Kidney epithelial cell (primary cell): Measurements from ENCODE around the gene ADGB. TPM values are rescaled to one million over a fixed set of nuclear protein-coding genes. Genes with fewer than 3 reads are reported as not detected.

Experiments
- DNase-seq: peaks from one replicate; pipeline ENCODE4 v3.0.0-alpha.2; 2010; ENCODE audit warnings: low read depth
- H3K27me3 ChIP-seq: 2 replicates; pipeline ENCODE4 v1.6.0; 2011; ENCODE audit warnings: low read length; ENCODE audit not compliant: control insufficient read depth, insufficient read depth
- H3K36me3 ChIP-seq: 2 replicates; pipeline ENCODE4 v1.5.1; 2011; ENCODE audit warnings: low read length; ENCODE audit not compliant: control insufficient read depth, insufficient read depth
- H3K4me3 ChIP-seq: 2 replicates; pipeline ENCODE4 v1.5.1; 2011; ENCODE audit warnings: low read depth, mild to moderate bottlenecking, control low read depth, low read length
- total RNA-seq: library from RNA; depleted of rRNA; stranded (reverse); fragments of >200 nt; gene quantifications from 2 replicates; pipeline ENCODE4 v1.2.3, GENCODE V29; 2015
- TF ChIP-seq, protein P1 (sequence below): IDR thresholded peaks from 2 replicates; pipeline ENCODE4 v1.5.1; 2011; ENCODE audit warnings: mild to moderate bottlenecking, moderate library complexity, low read length, control low read depth, inconsistent platforms; ENCODE audit not compliant: insufficient read depth, poor library complexity, severe bottlenecking

Gene ADGB
- total RNA-seq, 1 donor from 2014 or later: not detected

DNA sequence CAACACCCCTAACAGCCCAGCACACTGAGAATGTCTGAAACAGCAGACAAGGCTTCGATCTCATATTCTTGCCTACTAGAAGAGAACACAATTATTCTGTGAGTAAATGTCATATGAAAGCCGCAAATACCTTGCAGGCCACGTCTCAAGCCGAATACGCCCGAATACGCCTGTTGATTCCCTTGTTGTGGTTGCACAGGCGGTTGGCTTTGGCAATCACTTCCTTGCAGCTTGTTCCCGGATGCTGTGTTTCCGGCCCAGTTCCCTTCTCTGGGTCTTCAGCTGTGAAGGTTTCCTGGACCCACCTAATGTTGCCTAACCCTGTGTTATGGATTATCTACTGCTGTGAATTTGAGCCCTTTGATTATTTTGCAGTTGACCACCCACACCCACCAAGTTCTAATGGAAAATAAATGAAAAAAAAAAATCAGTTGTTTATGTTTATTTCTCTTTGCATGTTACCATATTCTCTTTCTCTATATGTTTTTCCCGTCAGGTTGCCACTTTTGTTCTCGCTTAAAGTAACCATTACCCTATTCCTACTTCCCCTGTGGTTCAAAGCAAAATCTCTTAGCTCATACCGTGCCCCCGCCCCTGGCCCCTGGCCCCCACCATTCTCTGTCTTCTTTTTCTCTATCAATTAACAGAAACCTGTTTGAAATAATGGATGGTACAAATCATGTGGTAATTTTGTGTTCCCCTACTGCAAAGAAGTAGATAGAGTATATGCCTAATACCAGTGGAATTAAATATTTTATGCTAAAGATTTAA, 172.4 kb downstream of the ADGB start:
- TF ChIP-seq, protein P1, sequence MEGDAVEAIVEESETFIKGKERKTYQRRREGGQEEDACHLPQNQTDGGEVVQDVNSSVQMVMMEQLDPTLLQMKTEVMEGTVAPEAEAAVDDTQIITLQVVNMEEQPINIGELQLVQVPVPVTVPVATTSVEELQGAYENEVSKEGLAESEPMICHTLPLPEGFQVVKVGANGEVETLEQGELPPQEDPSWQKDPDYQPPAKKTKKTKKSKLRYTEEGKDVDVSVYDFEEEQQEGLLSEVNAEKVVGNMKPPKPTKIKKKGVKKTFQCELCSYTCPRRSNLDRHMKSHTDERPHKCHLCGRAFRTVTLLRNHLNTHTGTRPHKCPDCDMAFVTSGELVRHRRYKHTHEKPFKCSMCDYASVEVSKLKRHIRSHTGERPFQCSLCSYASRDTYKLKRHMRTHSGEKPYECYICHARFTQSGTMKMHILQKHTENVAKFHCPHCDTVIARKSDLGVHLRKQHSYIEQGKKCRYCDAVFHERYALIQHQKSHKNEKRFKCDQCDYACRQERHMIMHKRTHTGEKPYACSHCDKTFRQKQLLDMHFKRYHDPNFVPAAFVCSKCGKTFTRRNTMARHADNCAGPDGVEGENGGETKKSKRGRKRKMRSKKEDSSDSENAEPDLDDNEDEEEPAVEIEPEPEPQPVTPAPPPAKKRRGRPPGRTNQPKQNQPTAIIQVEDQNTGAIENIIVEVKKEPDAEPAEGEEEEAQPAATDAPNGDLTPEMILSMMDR: no peak

DNA sequence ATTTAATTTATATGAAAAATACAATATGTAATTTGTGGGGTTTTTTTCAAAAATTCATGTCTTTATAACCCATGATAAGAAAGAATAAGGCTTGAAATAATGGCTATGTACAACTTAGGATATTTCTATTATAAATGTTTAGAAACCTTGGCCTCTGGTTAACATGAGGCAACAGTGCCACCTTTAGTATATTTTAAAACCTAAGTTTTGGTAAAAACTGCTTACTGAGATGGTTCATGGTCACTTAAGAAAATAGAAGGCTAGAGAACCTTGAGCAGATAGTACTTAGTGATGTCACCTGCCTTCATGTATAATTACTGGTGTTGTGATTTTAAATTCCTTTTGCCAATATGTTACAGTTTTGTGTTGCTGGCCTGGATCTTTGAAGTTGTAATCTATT, 176.4 kb downstream of the ADGB start:
- no peaks in the 10 kb centered on the region for H3K27me3 ChIP-seq
- no peak overlapping the region for H3K4me3 ChIP-seq
- DNase-seq: no peak
- no peaks in the 10 kb centered on the region for H3K36me3 ChIP-seq
- TF ChIP-seq, protein P1: no peak

More for the DNA sequence above, 172.4 kb downstream of the ADGB start:
- H3K4me3 ChIP-seq: no peak overlapping the region
- no peaks in the 10 kb centered on the region for H3K27me3 ChIP-seq
- no peaks in the 10 kb centered on the region for H3K36me3 ChIP-seq
- DNase-seq: no peak

DNA sequence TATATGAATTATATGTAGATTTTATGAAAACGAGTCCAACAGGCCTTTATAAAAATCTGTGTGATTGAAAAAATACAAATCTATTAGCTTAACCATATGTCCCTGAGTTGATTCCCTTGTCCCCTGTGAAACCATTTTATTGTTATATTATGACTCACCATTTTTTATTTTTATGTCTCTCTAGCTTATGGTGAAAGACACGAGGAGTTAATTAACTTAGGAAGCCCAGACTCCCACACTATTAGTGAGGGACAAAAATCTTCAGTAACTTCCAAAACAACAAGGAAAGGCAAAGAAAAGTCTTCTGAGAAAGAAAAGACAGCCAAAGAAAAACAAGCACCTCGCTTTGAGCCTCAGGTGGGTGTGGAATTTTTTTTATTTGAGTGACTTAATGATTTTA, 183.1 kb downstream of the ADGB start:
- no peak for DNase-seq
- TF ChIP-seq, protein P1: no peak
- H3K27me3 ChIP-seq: no peaks in the 10 kb centered on the region
- no peaks in the 10 kb centered on the region for H3K36me3 ChIP-seq
- H3K4me3 ChIP-seq: no peak overlapping the region

DNA sequence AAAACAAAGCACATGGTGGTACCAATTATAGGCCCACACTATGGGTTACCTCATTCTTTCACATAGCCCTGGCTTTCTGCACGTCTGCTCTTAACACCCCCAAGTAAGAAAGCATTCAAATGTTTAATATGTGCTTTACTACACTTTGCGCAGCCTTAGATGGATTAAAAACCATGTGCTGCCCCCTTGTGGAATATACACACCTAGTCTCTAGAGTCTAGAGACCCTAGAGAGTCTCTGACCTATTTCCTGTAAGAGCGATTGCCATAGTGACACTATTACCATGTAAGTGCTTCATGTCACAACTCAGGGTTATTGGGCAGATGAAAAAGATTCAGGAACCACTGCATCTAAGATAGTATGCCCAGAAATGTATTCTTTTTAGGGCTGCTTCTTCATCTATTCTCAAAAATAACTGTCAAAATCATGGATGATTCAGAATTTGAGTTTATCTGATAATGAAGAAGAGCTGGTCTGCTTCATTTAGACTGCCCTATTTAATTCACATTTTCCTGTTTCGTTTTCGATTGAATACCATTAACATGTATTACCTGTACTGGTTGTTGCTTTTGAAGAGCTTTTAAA, 186.3 kb downstream of the ADGB start:
- Histone ChIP-seq H3K27me3 (no peaks in the 10 kb centered on the region), H3K36me3 (no peaks in the 10 kb centered on the region), H3K4me3 (no peak overlapping the region)
- DNase-seq: no peak
- TF ChIP-seq, protein P1: peak; percentile 62

DNA sequence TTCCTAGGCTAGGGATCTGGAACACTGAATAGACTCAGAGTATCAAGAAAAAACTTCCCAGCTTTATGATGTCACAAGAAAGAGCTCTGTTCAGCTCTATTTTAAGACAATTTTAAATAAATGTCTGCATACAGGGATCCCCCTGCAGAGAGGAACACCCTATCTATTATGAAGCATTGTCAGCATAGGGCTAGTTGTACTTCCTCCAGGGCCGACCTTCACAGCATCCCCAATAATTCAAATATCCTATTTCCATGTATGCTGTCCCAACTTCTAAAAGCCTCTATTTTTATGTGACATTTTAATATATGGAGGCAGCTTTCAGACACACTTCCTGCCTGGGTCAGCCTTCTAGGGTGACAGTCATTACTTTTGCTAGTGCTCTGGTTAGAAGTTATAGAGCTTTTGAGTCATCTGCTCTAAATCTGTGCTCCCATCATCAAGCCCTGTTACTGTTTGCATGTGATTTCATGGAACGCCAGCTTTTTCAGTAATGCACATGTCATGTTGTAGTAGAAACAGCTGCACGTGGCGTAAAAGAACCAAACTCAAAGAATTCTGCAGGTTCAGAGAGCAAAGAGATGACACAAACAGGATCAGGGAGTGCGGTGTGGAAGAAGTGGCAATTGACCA, 189.2 kb downstream of the ADGB start:
- no peaks in the 10 kb centered on the region for H3K36me3 ChIP-seq
- DNase-seq: no peak
- TF ChIP-seq, protein P1: no peak
- H3K4me3 ChIP-seq: no peak overlapping the region
- no peaks in the 10 kb centered on the region for H3K27me3 ChIP-seq
